Erythroblast (primary cell): ENCODE results near the gene AFAP1.

Source experiments
- GATA1 ChIP-seq: IDR thresholded peaks from 2 replicates; pipeline ENCODE4 v1.6.1; 2011; ENCODE audit warnings: low read depth, mild to moderate bottlenecking, control low read depth, low read length, moderate library complexity
- POLR2A ChIP-seq: IDR thresholded peaks from 2 replicates; pipeline ENCODE4 v1.6.1; 2011; ENCODE audit warnings: mild to moderate bottlenecking, low read length

DNA sequence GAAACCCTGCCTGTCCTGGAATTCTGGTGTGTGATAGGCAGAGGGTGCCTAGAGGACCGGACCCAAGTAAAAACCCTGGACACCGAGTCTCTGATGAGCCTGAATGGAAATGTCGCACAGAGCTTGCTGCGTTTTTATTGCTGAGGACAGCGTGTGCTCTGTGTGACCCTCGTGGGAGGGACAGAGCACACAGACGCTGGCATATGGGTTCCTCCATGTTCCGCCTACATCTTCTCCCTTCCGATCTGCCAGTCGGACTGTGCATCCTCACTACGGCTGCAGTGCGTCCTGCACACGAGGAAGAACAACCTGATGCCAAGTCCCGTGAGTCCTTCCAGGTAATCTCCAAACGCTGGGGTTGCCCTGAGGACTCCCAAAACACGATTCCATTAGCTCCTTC lies 68.3 kb downstream of the AFAP1 start:
- TF ChIP-seq POLR2A (no peak), GATA1 (no peak)
